PC-3 (cell line): ENCODE results near the gene RSU1.

Source experiments
- CTCF ChIP-seq: fragments of 300-600 bp; sonication (generic); conservative IDR thresholded peaks from 2 replicates; pipeline ENCODE4 v1.5.1; 2017; ENCODE audit warnings: antibody characterized with exemption, low read depth, mild to moderate bottlenecking, low read length
- EZH2 ChIP-seq: fragments of 300-600 bp; sonication (generic); IDR thresholded peaks from one replicate; pipeline ENCODE4 v1.6.1; 2017; ENCODE audit warnings: antibody characterized with exemption, mild to moderate bottlenecking, low read length; ENCODE audit not compliant: unreplicated experiment

- TF ChIP-seq CTCF (no peak), EZH2 (no peak)
Measured at GRCh38 chr10:16776896-16777295, 40.3 kb downstream of the RSU1 start.
